Measurements from ENCODE around the gene RNF223. TPM values are rescaled to one million over a fixed set of nuclear protein-coding genes. Genes with fewer than 3 reads are reported as not detected.
"Not testable (repeated sequence)": the region's sequence is repeated elsewhere in the genome, so short reads cannot be mapped to it uniquely, and the experiment has no call there.

The RNF223 gene
- total and polyA plus RNA-seq, 2 donors from 2014 or later, result 0.28 to 2.3 TPM

- TF ChIP-seq CTCF (IDR thresholded peaks at IDR 0.05; ENCODE audit: borderline replicate concordance, extremely low read depth, insufficient read depth), result no peak
- intact Hi-C loops (cut with DNase I), result no loop called here
- no peak overlapping the region for H3K4me3 ChIP-seq (ENCODE audit: low read length in 3 of 3)
- peak overlapping the region in 1 of 3 donors; percentile 26 for H3K9ac ChIP-seq (ENCODE audit: low read length in 3 of 3)
- DNase-seq (peak; percentile 83 to 91 (median 88)), FAIRE-seq (no peak)
- H3K9me3 ChIP-seq (ENCODE audit: control insufficient read depth in 2 of 3, insufficient read depth in 1 of 3, low read length in 3 of 3), result no peaks in the 10 kb centered on the region
- peak overlapping the region; percentile 32 to 47 for H3K27ac ChIP-seq (ENCODE audit: low read depth in 2 of 2, low read length in 2 of 2)
- H3K4me1 ChIP-seq (ENCODE audit: control insufficient read depth in 2 of 3, insufficient read depth in 2 of 3, low read depth in 1 of 3, low read length in 3 of 3), result peaks cover 0 to 8% (median 0%) of the 10 kb centered on the region in 3 donors
- H3K27me3 ChIP-seq (ENCODE audit: control insufficient read depth, insufficient read depth, low read length), result no peaks in the 10 kb centered on the region
- no peaks in the 10 kb centered on the region for H3K36me3 ChIP-seq (ENCODE audit: control insufficient read depth in 2 of 3, insufficient read depth in 3 of 3, low read length in 3 of 3)
These were observed 6.1 kb upstream of the RNF223 start for GRCh38 chr1:1080122-1080757.

- FAIRE-seq (no peak), DNase-seq (peak; percentile 82 to 94 (median 86))
- Histone ChIP-seq H3K9me3 (ENCODE audit: control insufficient read depth in 2 of 3, insufficient read depth in 1 of 3, low read length in 3 of 3) (no peaks in the 10 kb centered on the region), H3K27ac (ENCODE audit: low read depth in 2 of 2, low read length in 2 of 2) (peak overlapping the region; percentile 47 to 71), H3K4me3 (ENCODE audit: low read length in 3 of 3) (peak overlapping the region in 1 of 3 donors; percentile 37), H3K9ac (ENCODE audit: low read length in 3 of 3) (peak overlapping the region in 1 of 3 donors; percentile 26), H3K36me3 (ENCODE audit: control insufficient read depth in 2 of 3, insufficient read depth in 3 of 3, low read length in 3 of 3) (no peaks in the 10 kb centered on the region), H3K4me1 (ENCODE audit: control insufficient read depth in 2 of 3, insufficient read depth in 2 of 3, low read depth in 1 of 3, low read length in 3 of 3) (peaks cover 0 to 8% (median 0%) of the 10 kb centered on the region in 3 donors), H3K27me3 (ENCODE audit: control insufficient read depth, insufficient read depth, low read length) (no peaks in the 10 kb centered on the region)
- intact Hi-C loops (cut with DNase I), result no loop called here
- TF ChIP-seq CTCF (IDR thresholded peaks at IDR 0.05; ENCODE audit: borderline replicate concordance, extremely low read depth, insufficient read depth), result no peak
These were observed 5.5 kb upstream of the RNF223 start for GRCh38 chr1:1079408-1080121.

- H3K9ac ChIP-seq (ENCODE audit: low read length in 3 of 3); H3K36me3 ChIP-seq (ENCODE audit: control insufficient read depth in 2 of 3, insufficient read depth in 3 of 3, low read length in 3 of 3); H3K27ac ChIP-seq (ENCODE audit: low read depth in 2 of 2, low read length in 2 of 2); intact Hi-C loops (cut with DNase I); H3K27me3 ChIP-seq (ENCODE audit: control insufficient read depth, insufficient read depth, low read length); H3K9me3 ChIP-seq (ENCODE audit: control insufficient read depth in 2 of 3, insufficient read depth in 1 of 3, low read length in 3 of 3); FAIRE-seq; H3K4me1 ChIP-seq (ENCODE audit: control insufficient read depth in 2 of 3, insufficient read depth in 2 of 3, low read depth in 1 of 3, low read length in 3 of 3); H3K4me3 ChIP-seq (ENCODE audit: low read length in 3 of 3): not testable (repeated sequence)
- DNase-seq, result peak in 1 of 5 donors; percentile 12
These were observed 3.3 kb upstream of the RNF223 start for GRCh38 chr1:1077396-1077795.

GRCh38 chr1:1075148-1075935 lies 1.2 kb upstream of the RNF223 start:
- intact Hi-C loops (cut with DNase I), result no loop called here
- Histone ChIP-seq H3K27ac (ENCODE audit: low read depth in 2 of 2, low read length in 2 of 2) (no peak overlapping the region), H3K9ac (ENCODE audit: low read length in 3 of 3) (no peak overlapping the region), H3K9me3 (ENCODE audit: control insufficient read depth in 2 of 3, insufficient read depth in 1 of 3, low read length in 3 of 3) (no peaks in the 10 kb centered on the region), H3K4me3 (ENCODE audit: low read length in 3 of 3) (no peak overlapping the region), H3K4me1 (ENCODE audit: control insufficient read depth in 2 of 3, insufficient read depth in 2 of 3, low read depth in 1 of 3, low read length in 3 of 3) (peaks cover 0 to 8% (median 0%) of the 10 kb centered on the region in 3 donors), H3K27me3 (ENCODE audit: control insufficient read depth, insufficient read depth, low read length) (no peaks in the 10 kb centered on the region), H3K36me3 (ENCODE audit: control insufficient read depth in 2 of 3, insufficient read depth in 3 of 3, low read length in 3 of 3) (no peaks in the 10 kb centered on the region)
- no peak for TF ChIP-seq CTCF (IDR thresholded peaks at IDR 0.05; ENCODE audit: borderline replicate concordance, extremely low read depth, insufficient read depth)
- no peak for FAIRE-seq
- DNase-seq, result peak in 2 of 5 donors; percentile 59 to 77

Measured in kidney (tissue), 14 donors.